HG03469 (cell line): ENCODE results near the gene RUNX1.

Experiments
- ATAC-seq: cut with Tn5 transposase; IDR thresholded peaks from one replicate; pipeline ENCODE4 v1.9.1; 2021; ENCODE audit warnings: mild to moderate bottlenecking, moderate library complexity, moderate number of reproducible peaks; ENCODE audit not compliant: unreplicated experiment

The RUNX1 gene

GRCh38 chr21:34865400-34866241 lies 183.5 kb downstream of the RUNX1 start:
- peak; percentile 84 for ATAC-seq

GRCh38 chr21:34864370-34865149 lies 184.5 kb downstream of the RUNX1 start:
- no peak for ATAC-seq

GRCh38 chr21:34862951-34863350 lies 186.2 kb downstream of the RUNX1 start:
- no peak for ATAC-seq

- no peak for ATAC-seq
These were observed 187.8 kb downstream of the RUNX1 start for GRCh38 chr21:34861258-34861657.

DNA sequence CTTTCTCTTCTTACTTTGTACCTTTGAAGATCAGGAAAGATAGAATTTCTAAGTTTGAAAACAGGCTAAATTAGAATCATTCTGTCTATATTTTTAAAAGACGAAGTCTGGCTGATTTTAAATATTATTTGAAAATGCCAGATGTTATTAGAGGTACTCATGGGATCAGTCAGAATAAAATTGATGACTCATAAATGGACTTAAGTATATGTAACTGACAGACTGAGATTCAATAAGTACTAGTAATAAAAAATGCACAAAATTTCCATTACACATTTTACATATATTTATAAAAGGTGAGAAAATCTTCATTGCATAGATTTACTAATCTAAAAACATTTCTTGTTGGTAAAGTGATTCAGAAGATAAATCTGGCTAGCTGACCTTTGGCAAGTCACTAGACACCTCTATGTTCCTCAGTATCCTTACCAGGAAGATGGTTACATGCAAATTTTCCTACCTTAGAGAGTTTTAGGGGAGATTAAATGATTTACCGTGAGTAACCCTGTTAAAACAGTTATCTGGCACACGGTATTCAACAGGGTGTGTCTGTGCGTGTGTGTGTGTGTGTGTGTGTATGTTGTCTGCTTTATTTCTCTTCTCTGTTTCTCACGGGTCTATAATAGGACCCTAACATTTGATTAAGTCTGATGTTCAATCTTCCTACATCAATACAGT lies 189.0 kb downstream of the RUNX1 start:
- no peak for ATAC-seq

- ATAC-seq = no peak
These were observed 190.5 kb downstream of the RUNX1 start for GRCh38 chr21:34858559-34858958.

DNA sequence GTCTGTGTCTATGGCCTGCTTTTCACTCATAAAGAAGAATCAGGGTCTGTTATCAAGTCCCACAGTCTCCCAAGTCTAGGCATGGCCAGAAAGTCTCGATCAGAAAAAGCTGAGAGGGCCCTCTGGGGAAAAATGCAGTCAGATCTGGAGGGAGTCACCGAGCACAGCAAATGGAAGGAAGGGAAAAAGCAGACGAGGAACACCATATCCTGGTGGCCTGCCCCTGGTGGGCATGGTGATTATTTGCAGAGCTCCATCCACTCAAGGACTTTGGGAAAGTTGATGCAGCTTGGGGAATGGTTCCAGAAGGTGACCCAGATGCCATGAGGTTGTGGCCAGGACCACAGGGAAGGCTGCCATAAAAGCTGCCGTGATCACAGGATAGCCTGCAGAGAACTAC lies 191.2 kb downstream of the RUNX1 start:
- ATAC-seq = no peak

GRCh38 chr21:34857122-34857713 lies 191.9 kb downstream of the RUNX1 start:
- no peak for ATAC-seq

- ATAC-seq = no peak
These were observed 196.7 kb downstream of the RUNX1 start for GRCh38 chr21:34852448-34852847.

DNA sequence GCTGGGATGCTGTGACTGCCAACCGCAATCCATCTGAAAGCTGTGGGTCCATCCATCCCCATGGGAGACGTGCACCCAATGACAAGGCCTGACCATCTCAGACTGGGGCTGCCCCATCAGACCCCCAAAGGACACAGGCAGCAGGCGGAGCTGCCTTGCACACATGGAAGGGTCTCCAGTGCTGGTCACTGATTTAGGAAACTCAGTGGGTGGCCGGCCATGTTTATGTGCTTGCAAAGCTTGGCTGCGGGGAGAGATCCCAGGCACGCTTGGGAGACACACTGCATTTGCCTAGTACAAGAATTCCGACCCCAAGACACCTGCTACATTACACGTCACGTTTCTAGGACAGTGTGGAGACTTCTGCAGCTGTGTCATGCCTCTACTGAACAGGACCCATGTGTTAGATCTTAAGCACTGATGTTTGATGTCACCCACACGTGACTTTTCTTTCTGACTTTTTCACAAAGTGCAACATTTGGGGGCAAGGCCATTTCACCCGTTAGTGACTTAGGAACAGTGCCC lies 198.9 kb downstream of the RUNX1 start:
- ATAC-seq = no peak

DNA sequence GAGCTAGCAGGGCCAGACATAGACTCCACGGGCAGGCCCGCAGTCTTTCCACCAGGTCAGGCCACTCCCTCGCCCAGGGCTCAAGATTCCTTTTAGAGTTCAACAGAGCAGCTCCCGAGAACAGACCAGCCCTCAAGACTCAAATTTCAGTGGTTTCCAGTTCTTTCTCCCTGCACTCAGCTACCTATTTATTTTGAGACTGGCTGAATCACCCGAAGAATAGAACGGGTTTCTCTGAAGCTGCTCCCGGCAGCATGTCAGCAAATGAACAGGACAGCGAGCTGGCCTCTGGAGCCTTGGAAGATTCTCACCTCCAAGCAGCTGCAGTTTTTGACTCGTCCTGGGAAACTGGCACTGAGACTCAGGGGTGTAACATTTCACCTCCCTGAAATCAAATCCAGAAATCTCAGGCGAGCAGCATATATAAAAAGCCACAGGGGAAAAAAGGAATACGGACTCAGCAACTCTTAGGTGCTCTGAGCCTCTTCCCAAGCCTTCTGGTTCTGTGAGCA lies 202.4 kb downstream of the RUNX1 start:
- ATAC-seq = no peak

DNA sequence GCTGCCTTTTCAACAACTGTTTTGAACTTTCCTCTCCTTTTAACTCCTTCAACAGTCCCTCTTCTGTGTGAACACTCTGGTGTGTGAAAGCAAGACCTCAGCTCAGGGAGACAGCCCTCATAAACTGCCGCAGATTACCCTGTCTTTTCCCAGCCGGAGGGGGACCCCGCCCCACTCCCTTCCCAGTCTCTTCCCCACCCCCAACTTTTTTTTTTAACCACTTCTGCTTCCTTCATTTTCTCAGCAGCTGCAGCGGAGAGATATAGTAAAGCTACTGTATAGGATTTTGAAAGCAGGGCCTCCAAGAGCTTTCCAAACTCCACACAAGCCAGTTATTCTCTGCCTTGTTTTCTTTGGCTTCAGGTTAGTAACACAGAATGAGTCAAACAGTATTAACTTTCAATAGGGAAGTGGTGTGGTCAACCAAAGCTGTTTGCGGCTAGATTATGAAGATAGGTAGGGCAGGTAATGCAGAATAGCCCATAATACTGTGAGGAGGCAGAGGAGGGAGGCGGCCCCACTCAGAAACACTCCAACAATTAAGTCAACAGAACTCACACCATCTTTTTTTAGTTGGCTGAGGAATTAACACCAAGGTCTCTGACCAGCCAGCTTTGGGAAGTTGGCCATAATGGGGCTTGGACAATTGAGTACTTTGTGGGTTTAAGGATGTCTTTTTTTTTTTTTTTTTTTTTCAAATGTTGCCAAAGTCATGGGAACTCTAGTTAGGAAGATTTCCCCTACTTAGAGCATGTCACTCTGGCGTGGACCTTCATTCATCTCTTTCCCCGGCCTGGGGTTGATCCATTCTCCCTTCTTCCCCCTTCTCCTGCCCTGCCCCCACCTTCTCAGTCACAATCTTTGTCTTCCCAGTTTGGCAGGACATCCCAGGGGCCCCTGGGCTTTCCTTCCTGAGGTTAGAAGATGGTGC lies 203.3 kb downstream of the RUNX1 start:
- peak; percentile 91 for ATAC-seq

GRCh38 chr21:34844924-34845238 lies 204.2 kb downstream of the RUNX1 start:
- ATAC-seq = no peak

GRCh38 chr21:34844013-34844923 lies 204.8 kb downstream of the RUNX1 start:
- no peak for ATAC-seq

DNA sequence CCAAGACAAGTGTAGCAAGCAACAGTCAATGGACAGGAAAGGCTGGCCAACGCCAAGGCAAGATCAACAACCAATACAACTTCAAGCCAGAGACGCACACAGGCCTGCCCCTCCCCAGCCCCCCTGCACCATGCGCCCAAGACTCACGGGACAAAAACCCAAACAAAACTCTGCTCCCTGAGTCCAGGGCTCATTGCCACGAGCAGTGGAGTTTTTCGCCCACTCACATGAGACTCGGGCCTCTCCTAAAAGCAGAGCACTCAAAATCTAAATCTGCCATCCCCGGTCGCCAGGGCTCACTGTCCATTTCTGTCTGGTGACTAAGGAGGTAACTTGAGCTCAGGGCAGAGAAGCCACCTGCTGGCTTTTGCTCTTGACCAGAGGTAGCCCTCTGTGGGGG lies 205.5 kb downstream of the RUNX1 start:
- no peak for ATAC-seq

GRCh38 chr21:34841154-34841553 lies 207.9 kb downstream of the RUNX1 start:
- no peak for ATAC-seq

DNA sequence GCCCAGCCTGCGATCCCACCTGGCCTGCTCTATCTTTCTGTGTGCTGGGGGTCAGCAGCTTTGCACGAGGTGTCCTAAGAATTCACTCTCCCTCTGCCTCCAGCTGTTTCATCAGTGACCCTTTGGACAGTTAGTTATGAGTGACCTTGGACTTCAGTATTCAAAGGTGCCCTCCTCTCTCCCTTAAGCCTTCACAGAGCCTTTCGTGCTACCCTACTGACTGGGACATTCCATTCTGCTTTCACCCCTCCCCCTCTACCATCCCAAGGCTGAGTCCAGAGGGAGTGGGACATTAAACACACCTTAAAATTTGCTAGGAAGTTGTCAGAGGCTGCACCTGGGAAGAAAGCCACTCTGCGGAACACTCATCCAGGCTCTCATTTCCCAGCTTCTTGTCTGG lies 208.4 kb downstream of the RUNX1 start:
- no peak for ATAC-seq

GRCh38 chr21:34838956-34839820 lies 209.9 kb downstream of the RUNX1 start:
- ATAC-seq = no peak
